C1 segment of cervical spinal cord (tissue), 14 donors: ENCODE measurements around the gene REXO1.

ENCODE experiments used
- DNase-seq, 14 donors: peaks; one replicate each; lab custom pipeline; 2025; lab: John Stamatoyannopoulos, UW

The REXO1 gene

DNA sequence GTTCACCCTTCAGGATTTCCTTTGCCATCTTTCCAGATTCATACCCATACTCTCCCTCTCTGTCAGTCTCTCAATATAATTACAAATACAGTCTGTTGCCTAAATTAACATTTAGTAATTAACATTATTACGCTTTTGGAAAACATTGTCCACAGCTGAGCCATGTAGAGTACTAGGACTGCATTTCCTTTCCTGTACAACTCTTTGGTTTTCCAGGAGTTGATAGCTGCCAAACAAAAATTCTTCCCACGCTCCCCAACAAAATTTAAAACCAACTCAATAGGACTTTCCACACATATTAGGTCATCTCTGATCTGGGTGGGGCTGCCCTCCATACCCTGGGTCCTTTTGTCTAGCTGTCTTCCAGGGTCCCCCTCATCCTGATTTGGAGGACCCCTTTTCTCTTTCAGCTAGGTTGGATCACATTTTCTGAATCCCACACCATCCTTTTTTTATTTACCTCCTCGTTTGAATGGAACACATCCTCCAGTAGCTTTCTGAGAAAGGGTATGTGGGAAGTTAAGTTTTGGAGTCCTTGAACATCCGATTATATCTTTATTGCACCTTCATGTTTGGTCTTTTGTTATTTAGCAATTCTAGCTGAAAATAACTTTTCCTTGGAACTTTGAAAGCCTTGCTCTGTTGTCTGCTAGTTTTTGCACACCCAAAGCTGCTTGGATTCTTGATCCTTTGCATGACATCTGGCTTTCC lies 77.3 kb downstream of the REXO1 start:
- DNase-seq = no peak

DNA sequence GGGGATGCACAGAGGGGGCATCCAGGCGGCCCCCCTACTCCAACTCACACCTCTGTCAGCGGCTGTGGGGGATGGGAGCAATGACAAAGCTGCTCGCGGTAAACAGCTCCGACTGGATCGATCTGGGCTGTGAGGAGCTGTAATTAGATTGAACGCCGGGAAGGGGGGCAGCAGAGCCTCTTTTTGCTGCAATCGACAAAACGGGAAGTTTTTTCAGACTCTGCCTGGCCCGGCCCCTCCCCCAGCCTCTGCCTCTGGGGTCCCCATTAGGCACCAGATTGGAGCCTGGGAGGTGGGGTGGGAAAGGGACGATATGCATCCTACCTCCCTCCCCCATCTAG lies 78.7 kb downstream of the REXO1 start:
- DNase-seq = no peak

DNA sequence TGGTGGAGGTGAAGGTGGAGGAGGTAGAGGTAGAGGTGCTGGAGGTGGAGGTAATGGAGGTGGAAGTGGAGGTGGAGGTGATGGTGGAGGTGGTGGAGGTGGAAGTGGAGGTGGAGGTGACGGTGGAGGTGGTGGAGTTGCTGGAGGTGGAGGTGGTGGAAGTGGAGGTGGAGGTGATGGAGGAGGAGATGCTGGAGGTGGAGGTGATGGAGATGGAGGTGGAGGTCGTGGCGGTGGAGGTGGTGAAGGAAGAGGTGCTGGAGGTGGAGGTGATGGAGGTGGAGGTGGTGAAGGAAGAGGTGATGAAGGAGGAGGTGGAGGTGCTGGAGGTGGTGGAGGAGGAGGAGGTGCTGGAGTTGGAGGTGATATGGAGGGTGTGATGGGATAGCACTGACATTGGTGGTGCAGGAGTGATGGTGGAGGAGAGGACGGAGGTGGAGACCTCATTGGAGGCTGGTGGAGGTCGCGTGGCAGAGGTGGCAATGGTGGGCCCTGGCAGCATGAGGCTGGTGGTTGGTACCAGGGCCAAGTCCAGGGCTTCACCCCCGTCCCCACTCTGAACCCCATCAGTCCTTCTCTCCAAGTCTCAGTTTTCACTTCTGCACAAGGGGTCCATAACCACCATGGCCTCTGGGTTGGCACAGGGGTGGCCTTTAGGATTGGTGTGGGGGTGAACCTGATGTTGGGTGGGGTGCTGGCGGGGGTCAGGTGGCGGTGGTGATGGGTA lies 79.2 kb downstream of the REXO1 start:
- no peak for DNase-seq

DNA sequence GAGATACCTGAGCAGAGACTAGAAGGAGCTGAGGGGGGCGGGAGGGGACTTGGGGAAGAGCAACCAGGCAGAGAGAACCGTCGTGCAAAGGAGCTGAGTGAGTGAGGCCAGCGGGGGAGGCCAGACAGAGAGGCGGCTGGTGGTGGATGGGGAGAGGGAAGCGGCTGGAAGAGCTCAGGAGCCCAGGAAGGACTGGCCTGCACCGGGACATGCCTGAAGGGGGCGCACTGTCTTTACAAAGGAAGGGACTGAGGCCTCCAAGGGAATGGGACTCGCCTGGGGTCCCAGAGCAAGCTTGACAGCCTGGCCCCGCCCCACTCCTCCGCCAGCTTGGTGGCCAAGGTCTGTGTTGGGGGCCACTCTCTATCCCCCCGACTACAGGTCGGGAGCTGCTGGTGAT lies 80.0 kb downstream of the REXO1 start:
- no peak for DNase-seq

DNA sequence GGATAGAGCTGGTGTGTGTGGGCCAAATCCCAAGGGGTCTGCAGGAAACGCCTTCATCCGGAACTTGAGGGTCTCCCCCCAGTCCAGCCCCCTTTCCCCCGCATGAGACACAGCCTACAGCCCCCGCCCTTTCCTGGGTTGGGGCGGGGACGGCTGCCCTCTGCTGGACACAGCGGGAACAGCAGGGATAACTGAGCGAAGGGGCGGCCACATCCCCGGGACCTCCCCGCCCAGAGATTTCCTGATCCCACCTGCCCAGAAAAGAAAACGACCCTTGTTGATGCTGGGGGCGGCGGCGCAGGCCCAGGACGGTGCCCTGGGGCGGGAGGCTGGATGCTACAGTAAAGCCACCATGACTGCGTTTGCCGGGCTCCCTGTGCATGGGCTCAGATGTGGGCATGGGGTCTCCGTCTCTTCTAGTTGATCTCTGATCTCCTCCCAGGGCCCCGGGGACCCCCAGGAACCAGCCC lies 80.8 kb downstream of the REXO1 start:
- DNase-seq = peak in 3 of 14 donors; percentile 13 to 30 (median 14)

DNA sequence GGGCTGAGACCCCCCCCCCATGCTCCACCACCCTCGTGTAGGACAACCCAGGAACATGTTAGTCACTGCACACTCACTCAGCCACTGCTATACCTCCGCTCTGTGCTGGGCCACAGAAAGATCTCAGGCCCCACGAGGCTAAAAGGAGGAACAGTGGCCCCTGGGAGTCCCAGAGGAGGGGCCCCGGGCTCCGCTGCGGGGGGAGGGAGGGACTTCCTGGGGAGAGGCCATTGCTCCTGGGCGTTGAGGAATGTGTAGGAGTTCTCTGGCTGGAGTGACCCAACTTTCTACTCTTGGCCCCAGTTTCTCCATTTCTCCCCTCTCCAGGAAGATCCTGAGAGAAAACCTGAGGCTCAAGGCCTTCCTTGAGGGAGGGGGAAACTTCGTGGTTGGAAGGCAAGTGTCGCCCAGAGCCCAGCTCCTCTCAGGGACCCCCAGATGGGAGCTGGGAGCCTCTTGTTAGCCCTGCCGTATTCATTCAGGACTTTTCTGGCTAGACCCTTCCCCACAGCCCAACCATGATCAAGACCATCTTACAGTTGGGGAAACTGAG lies 81.4 kb downstream of the REXO1 start:
- no peak for DNase-seq

DNA sequence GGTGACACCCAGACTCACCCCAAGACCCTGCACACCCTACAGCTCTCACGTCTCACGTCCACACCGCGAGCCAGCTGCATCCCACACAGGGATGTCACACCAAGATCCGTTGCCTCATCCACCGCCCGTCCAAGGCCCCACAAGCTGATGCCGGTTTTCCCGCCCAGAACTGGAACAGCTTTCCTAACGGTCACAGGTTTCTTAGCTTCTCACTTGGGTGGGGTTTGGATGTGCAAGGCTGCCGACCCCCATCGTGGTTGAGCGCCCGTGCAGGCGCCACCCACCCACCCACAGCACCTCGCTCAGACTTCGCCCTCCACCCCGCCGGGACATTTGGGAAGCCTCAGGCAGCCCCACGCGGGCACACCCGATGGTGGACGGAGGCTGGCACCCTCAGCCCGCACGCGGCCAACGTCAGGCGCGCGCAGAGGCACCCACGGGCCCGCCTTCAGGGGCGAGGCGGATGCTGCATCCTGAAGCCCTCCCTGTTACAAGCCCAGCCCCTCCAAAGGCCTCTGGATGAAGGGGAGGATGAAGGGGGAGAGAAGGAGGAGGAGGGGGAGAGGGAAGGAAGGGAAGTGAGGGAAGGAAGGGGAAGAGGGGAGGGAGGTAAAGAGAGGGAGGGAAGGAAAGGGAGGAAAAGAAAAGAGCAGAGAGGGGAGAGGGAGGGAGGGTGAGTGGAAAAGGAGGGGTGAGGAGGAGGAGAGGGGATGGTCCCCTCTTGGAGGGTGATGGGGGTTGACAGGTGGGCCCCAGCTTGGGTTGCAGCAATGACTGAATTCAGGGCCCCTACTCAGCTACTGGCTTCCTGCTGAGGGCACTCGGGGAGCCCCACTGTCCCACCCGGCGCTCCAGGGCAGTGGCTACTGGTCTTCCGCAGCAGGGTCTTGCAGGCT lies 82.1 kb downstream of the REXO1 start:
- no peak for DNase-seq
